WTC11 (cell line): Measurements from ENCODE around the gene GPR26. TPM values are rescaled to one million over a fixed set of nuclear protein-coding genes. Genes with fewer than 3 reads are reported as not detected.

Experiments used
- ATAC-seq: fragments of 200-7000 bp; cut with Tn5 transposase; 2 replicates; pipeline ENCODE4 v1.10.0; 2021; ENCODE audit warnings: mild to moderate bottlenecking, moderate library complexity
- CTCF ChIA-PET: fragments of 300-600 bp; sonication (Branson Sonifier 250); formaldehyde crosslinking; loops from one replicate; lab custom pipeline; 2021; ENCODE audit warnings: antibody characterized with exemption; lab: Charles Lee
- POLR2A ChIA-PET: fragments of 350-600 bp; sonication (Branson Sonifier 250); formaldehyde crosslinking; loops from one replicate; lab custom pipeline; 2021; ENCODE audit warnings: antibody characterized with exemption; lab: Charles Lee
- DNase-seq: peaks from one replicate; pipeline ENCODE4 v3.0.0; 2021; ENCODE audit warnings: low spot score
- H3K27ac Mint-ChIP-seq: 2 replicates; pipeline ENCODE4 v1.8.0; 2021; ENCODE audit warnings: mixed read lengths
- H3K27me3 Mint-ChIP-seq: 2 replicates; pipeline ENCODE4 v1.8.0; 2021; ENCODE audit warnings: low read depth, mild to moderate bottlenecking, moderate library complexity, mixed read lengths
- H3K36me3 Mint-ChIP-seq: 2 replicates; pipeline ENCODE4 v1.8.0; 2021; ENCODE audit warnings: mixed read lengths
- H3K4me1 Mint-ChIP-seq: 2 replicates; pipeline ENCODE4 v1.8.0; 2022; ENCODE audit warnings: mixed read lengths
- H3K4me3 Mint-ChIP-seq: 2 replicates; pipeline ENCODE4 v1.8.0; 2021; ENCODE audit warnings: mild to moderate bottlenecking, moderate library complexity, mixed read lengths
- H3K9me3 Mint-ChIP-seq: 2 replicates; pipeline ENCODE4 v1.8.0; 2021; ENCODE audit warnings: mixed read lengths
- ATF1 ChIP-seq: sonication (generic); formaldehyde crosslinking; IDR thresholded peaks from 2 replicates; pipeline ENCODE4 v1.8.1; 2023; ENCODE audit warnings: mild to moderate bottlenecking, moderate library complexity, missing genetic modification reagents
- ATF2 ChIP-seq: sonication (generic); formaldehyde crosslinking; IDR thresholded peaks from 2 replicates; pipeline ENCODE4 v1.8.1; 2022; ENCODE audit warnings: low read depth, missing genetic modification reagents, borderline replicate concordance
- ATF3 ChIP-seq: sonication (generic); formaldehyde crosslinking; conservative IDR thresholded peaks from 2 replicates; pipeline ENCODE4 v1.8.1; 2022; ENCODE audit warnings: mild to moderate bottlenecking, missing genetic modification reagents
- E2F4 ChIP-seq: sonication (generic); formaldehyde crosslinking; IDR thresholded peaks from 2 replicates; pipeline ENCODE4 v1.8.1; 2022; ENCODE audit warnings: low read depth, mild to moderate bottlenecking, moderate library complexity, missing genetic modification reagents, borderline replicate concordance
- EMX1 ChIP-seq: fragments of 250-450 bp; sonication (Bioruptor Pico); IDR thresholded peaks from 2 replicates; pipeline ENCODE4 v1.8.0; 2021; ENCODE audit warnings: mild to moderate bottlenecking
- ESRRA ChIP-seq: sonication (generic); formaldehyde crosslinking; IDR thresholded peaks from 2 replicates; pipeline ENCODE4 v1.8.1; 2022; ENCODE audit warnings: mild to moderate bottlenecking, missing genetic modification reagents, borderline replicate concordance
- FOXJ3 ChIP-seq: sonication (generic); formaldehyde crosslinking; IDR thresholded peaks from 2 replicates; pipeline ENCODE4 v1.9.0; 2021; ENCODE audit warnings: missing genetic modification reagents, mild to moderate bottlenecking, borderline replicate concordance
- FOXP4 ChIP-seq: sonication (generic); formaldehyde crosslinking; IDR thresholded peaks from 2 replicates; pipeline ENCODE4 v1.8.0; 2022; ENCODE audit warnings: mild to moderate bottlenecking, missing genetic modification reagents
- GABPB1 ChIP-seq: sonication (generic); formaldehyde crosslinking; IDR thresholded peaks from 2 replicates; pipeline ENCODE4 v1.8.1; 2023; ENCODE audit warnings: mild to moderate bottlenecking, missing genetic modification reagents
- KAT7 ChIP-seq: sonication (generic); formaldehyde crosslinking; IDR thresholded peaks from 2 replicates; pipeline ENCODE4 v1.8.1; 2023; ENCODE audit warnings: missing genetic modification reagents, mild to moderate bottlenecking, borderline replicate concordance
- MLX ChIP-seq: sonication (generic); formaldehyde crosslinking; IDR thresholded peaks from 2 replicates; pipeline ENCODE4 v1.8.1; 2023; ENCODE audit warnings: mild to moderate bottlenecking, missing genetic modification reagents, moderate library complexity
- MYBL2 ChIP-seq: sonication (generic); formaldehyde crosslinking; IDR thresholded peaks from 2 replicates; pipeline ENCODE4 v1.8.1; 2023; ENCODE audit warnings: mild to moderate bottlenecking, moderate library complexity, missing genetic modification reagents
- NFATC4 ChIP-seq: fragments of 250-450 bp; sonication (Bioruptor Pico); IDR thresholded peaks from 2 replicates; pipeline ENCODE4 v1.9.0; 2021; ENCODE audit warnings: mild to moderate bottlenecking
- PREB ChIP-seq: sonication (generic); formaldehyde crosslinking; IDR thresholded peaks from 2 replicates; pipeline ENCODE4 v1.8.1; 2022; ENCODE audit warnings: mild to moderate bottlenecking, missing genetic modification reagents, moderate library complexity, borderline replicate concordance
- PRRX2 ChIP-seq: fragments of 250-450 bp; sonication (Bioruptor Pico); IDR thresholded peaks from 2 replicates; pipeline ENCODE4 v1.8.0; 2021; ENCODE audit warnings: mild to moderate bottlenecking
- SMAD4 ChIP-seq: sonication (generic); formaldehyde crosslinking; IDR thresholded peaks from 2 replicates; pipeline ENCODE4 v1.8.0; 2022; ENCODE audit warnings: mild to moderate bottlenecking, missing genetic modification reagents
- TCF7 ChIP-seq: sonication (generic); formaldehyde crosslinking; IDR thresholded peaks from 2 replicates; pipeline ENCODE4 v1.8.0; 2022; ENCODE audit warnings: mild to moderate bottlenecking, low read depth, missing genetic modification reagents, moderate library complexity
- TEAD1 ChIP-seq: sonication (generic); formaldehyde crosslinking; IDR thresholded peaks from 2 replicates; pipeline ENCODE4 v1.8.0; 2022; ENCODE audit warnings: mild to moderate bottlenecking, missing genetic modification reagents
- TP53 ChIP-seq: sonication (generic); formaldehyde crosslinking; IDR thresholded peaks from 2 replicates; pipeline ENCODE4 v1.8.1; 2023; ENCODE audit warnings: mild to moderate bottlenecking, missing genetic modification reagents
- ZNF121 ChIP-seq: sonication (generic); formaldehyde crosslinking; IDR thresholded peaks from 2 replicates; pipeline ENCODE4 v1.8.0; 2023; ENCODE audit warnings: missing genetic modification reagents
- ZNF138 ChIP-seq: sonication (generic); formaldehyde crosslinking; conservative IDR thresholded peaks from 2 replicates; pipeline ENCODE4 v1.8.1; 2022; ENCODE audit warnings: mild to moderate bottlenecking, moderate library complexity, missing genetic modification reagents
- ZNF263 ChIP-seq: sonication (generic); formaldehyde crosslinking; IDR thresholded peaks from 2 replicates; pipeline ENCODE4 v1.8.1; 2022; ENCODE audit warnings: low read depth, mild to moderate bottlenecking, moderate library complexity, missing genetic modification reagents
- ZNF671 ChIP-seq: fragments of 250-450 bp; sonication (Bioruptor Pico); IDR thresholded peaks from 2 replicates; pipeline ENCODE4 v1.8.0; 2021; ENCODE audit warnings: mild to moderate bottlenecking
- total RNA-seq: library from RNA; stranded (reverse); gene quantifications from 3 replicates; pipeline ENCODE4 v1.2.3, GENCODE V29; 2021

Gene GPR26
- total RNA-seq, 1 experiment from 2014 or later: 0.07 TPM

GRCh38 chr10:123724747-123725146 is 58.6 kb downstream of the GPR26 start:
- ATAC-seq: no peak
- Mint-ChIP-seq H3K27me3 (peaks cover 10% of the 10 kb centered on the region), H3K9me3 (peaks cover under 1% of the 10 kb centered on the region; the same call in 1 of the 2 replicates), H3K36me3 (peaks cover under 1% of the 10 kb centered on the region; the same call in 1 of the 2 replicates), H3K27ac (no peak overlapping the region), H3K4me3 (no peak overlapping the region), H3K4me1 (peaks cover 15% of the 10 kb centered on the region)
- CTCF ChIA-PET: no interaction called here
- POLR2A ChIA-PET: no interaction called here
- no peak for DNase-seq
- TF ChIP-seq FOXP4 (CRISPR knock-in tag) (no peak), TEAD1 (CRISPR knock-in tag) (no peak), ATF1 (CRISPR knock-in tag) (no peak), ESRRA (no peak), ZNF138 (no peak), ATF2 (CRISPR knock-in tag) (no peak), MYBL2 (CRISPR knock-in tag) (no peak), PRRX2 (CRISPR knock-in tag) (no peak)

GRCh38 chr10:123726381-123726780 is 60.2 kb downstream of the GPR26 start:
- Mint-ChIP-seq H3K27me3 (peaks cover 9% of the 10 kb centered on the region), H3K4me3 (no peak overlapping the region), H3K27ac (no peak overlapping the region), H3K4me1 (peaks cover 18% of the 10 kb centered on the region), H3K36me3 (peaks cover 15% of the 10 kb centered on the region), H3K9me3 (peaks cover 15% of the 10 kb centered on the region)
- ChIA-PET POLR2A (no interaction called here), CTCF (no interaction called here)
- ATAC-seq (no peak), DNase-seq (no peak)
- no peak for TF ChIP-seq TCF7 (CRISPR knock-in tag)
- TF ChIP-seq ZNF121: no peak
- TF ChIP-seq ATF3: no peak
- TF ChIP-seq ZNF671 (CRISPR knock-in tag): no peak
- no peak for TF ChIP-seq EMX1 (CRISPR knock-in tag)
- TF ChIP-seq KAT7 (CRISPR knock-in tag): no peak
- TF ChIP-seq TP53 (CRISPR knock-in tag): no peak
- no peak for TF ChIP-seq E2F4
- no peak for TF ChIP-seq SMAD4 (CRISPR knock-in tag)

- ATAC-seq: no peak
- Mint-ChIP-seq H3K27me3 (peaks cover 9% of the 10 kb centered on the region), H3K27ac (no peak overlapping the region), H3K36me3 (peaks cover 15% of the 10 kb centered on the region), H3K4me1 (peaks cover 18% of the 10 kb centered on the region), H3K4me3 (no peak overlapping the region), H3K9me3 (peaks cover 19% of the 10 kb centered on the region)
- ChIA-PET CTCF (no interaction called here), POLR2A (no interaction called here)
- no peak for DNase-seq
- TF ChIP-seq E2F4 (no peak), GABPB1 (CRISPR knock-in tag) (no peak), NFATC4 (no peak), FOXJ3 (CRISPR knock-in tag) (no peak), PREB (CRISPR knock-in tag) (no peak), MLX (CRISPR knock-in tag) (no peak), ZNF263 (CRISPR knock-in tag) (no peak)
Observed at GRCh38 chr10:123726836-123727235, 60.7 kb downstream of the GPR26 start.
